K562 (cell line): ENCODE results near the gene APOC4. TPM values are rescaled to one million over a fixed set of nuclear protein-coding genes. Genes with fewer than 3 reads are reported as not detected.

ENCODE experiments used
- ATAC-seq: fragments of 200-7000 bp; cut with Tn5 transposase; 3 replicates; pipeline ENCODE4 v1.9.1; 2020; ENCODE audit warnings: moderate library complexity
- BruUV-seq: library from RNA; stranded (reverse); fragments of 400-500 nt; replicated peaks from 2 replicates; lab custom pipeline; 2021; lab: Mats Ljungman, UMichigan
- CTCF ChIA-PET: fragments of 300-600 bp; formaldehyde crosslinking; extraction: SDS; loops from one replicate; lab custom pipeline; 2021; ENCODE audit warnings: low intra/inter-chr PET ratio; lab: Yijun Ruan, JAX
- POLR2A ChIA-PET: fragments of 300-600, 350-650 bp; sonication (Branson Sonifier 250); formaldehyde crosslinking; extraction: SDS; loops from one replicate; lab custom pipeline; 2021; ENCODE audit warnings: antibody characterized with exemption, inconsistent platforms; lab: Yijun Ruan, JAX
- DNase-seq, 4 experiments: peaks; one replicate each; pipeline versions ENCODE4 v3.0.0 to v3.0.0-alpha.2; 2011 to 2018; ENCODE audit warnings: low spot score in 3 of 4, mixed read lengths in 3 of 4; ENCODE audit errors: extremely low read depth in 1 of 4
- FAIRE-seq: peaks from 2 replicates; lab custom pipeline; 2011; peaks lifted over from hg19 to GRCh38; lab: Jason Lieb, UNC
- H2AFZ ChIP-seq: 2 replicates; pipeline ENCODE4 v1.6.0; 2011; ENCODE audit warnings: low read depth, low read length, control low read depth, inconsistent platforms
- H3K27ac ChIP-seq: fragments of 200-600 bp; 3 replicates; pipeline ENCODE4 v1.8.0; 2011; ENCODE audit warnings: low read depth, mild to moderate bottlenecking, control low read depth, inconsistent platforms, low read length, moderate library complexity, mixed read lengths; ENCODE audit errors: extremely low read depth
- H3K27me3 ChIP-seq, 2 experiments: fragments of 300-600 bp in 1 of 2; 2 replicates in 1 of 2; 3 replicates in 1 of 2; pipeline versions ENCODE4 v1.6.0 to v1.8.0; 2011; ENCODE audit warnings: inconsistent platforms in 2 of 2, low read length in 2 of 2, mild to moderate bottlenecking in 1 of 2, mixed read lengths in 1 of 2, moderate library complexity in 1 of 2; ENCODE audit not compliant: control insufficient read depth in 2 of 2, insufficient read depth in 2 of 2
- H3K36me3 ChIP-seq: fragments of 300-600 bp; 3 replicates; pipeline ENCODE4 v1.8.0; 2011; ENCODE audit warnings: mild to moderate bottlenecking, low read length, inconsistent platforms; ENCODE audit not compliant: control insufficient read depth, insufficient read depth
- H3K4me1 ChIP-seq, 2 experiments: fragments of 200-600 bp in 1 of 2; replicated peaks in 1 of 2; 2 replicates in 1 of 2; 3 replicates in 1 of 2; pipeline versions ENCODE4 v1.5.1 to v1.8.0; 2011; ENCODE audit warnings: inconsistent platforms in 2 of 2, low read length in 2 of 2, mild to moderate bottlenecking in 1 of 2, mixed read lengths in 1 of 2, moderate library complexity in 1 of 2; ENCODE audit not compliant: control insufficient read depth in 2 of 2, insufficient read depth in 2 of 2
- H3K4me2 ChIP-seq: 2 replicates; pipeline ENCODE4 v1.6.1; 2011; ENCODE audit warnings: low read length, control low read depth, inconsistent platforms, mixed read lengths; ENCODE audit not compliant: insufficient read depth
- H3K4me3 ChIP-seq: fragments of 200-600 bp; sonication (generic), shearing (Covaris generic); 2 replicates; pipeline ENCODE4 v1.5.1; 2016; ENCODE audit warnings: control low read depth, inconsistent platforms
- H3K79me2 ChIP-seq: fragments of 200-600 bp; 3 replicates; pipeline ENCODE4 v1.8.0; 2011; ENCODE audit warnings: low read length, inconsistent platforms; ENCODE audit not compliant: control insufficient read depth, insufficient read depth
- H3K9ac ChIP-seq, 2 experiments: 2 replicates each; pipeline versions ENCODE4 v1.6.0 to v1.6.1; 2011; ENCODE audit warnings: low read depth in 2 of 2, low read length in 2 of 2, control low read depth in 1 of 2, inconsistent platforms in 1 of 2, mild to moderate bottlenecking in 1 of 2, mixed read lengths in 1 of 2; ENCODE audit not compliant: insufficient read depth in 1 of 2
- H3K9me1 ChIP-seq: one replicate; pipeline ENCODE4 v1.6.0; 2011; ENCODE audit warnings: inconsistent platforms, mild to moderate bottlenecking, low read length, moderate library complexity; ENCODE audit not compliant: control insufficient read depth, insufficient read depth
- H3K9me3 ChIP-seq: replicated peaks from 2 replicates; pipeline ENCODE4 v1.5.1; 2011; ENCODE audit warnings: low read depth, low read length, inconsistent platforms; ENCODE audit not compliant: control insufficient read depth, insufficient read depth
- H4K20me1 ChIP-seq: replicated peaks from 2 replicates; pipeline ENCODE4 v1.6.1; 2011; ENCODE audit warnings: low read length, inconsistent platforms, mixed read lengths; ENCODE audit not compliant: control insufficient read depth, insufficient read depth
- CAMTA2 ChIP-seq: fragments of 250-450 bp; sonication (Bioruptor Pico); conservative IDR thresholded peaks from 2 replicates; pipeline ENCODE4 v1.5.1; 2022
- NR4A1 ChIP-seq, 2 experiments: fragments of 250-450 bp in 1 of 2; fragments of 450-650 bp in 1 of 2; sonication (Bioruptor Pico) in 1 of 2; IDR thresholded peaks; 2 replicates each; pipeline versions ENCODE4 v1.4.0 to v1.6.1; 2016 to 2020; ENCODE audit warnings: mild to moderate bottlenecking in 2 of 2, missing compliant biosample characterization in 1 of 2, missing genetic modification characterization in 1 of 2, moderate library complexity in 1 of 2
- SIN3A ChIP-seq, 2 experiments: fragments of 150-350 bp in 1 of 2; IDR thresholded peaks; 2 replicates each; pipeline ENCODE4 v1.6.1; 2011 to 2016; ENCODE audit warnings: borderline replicate concordance in 2 of 2, low read depth in 2 of 2, low read length in 2 of 2, mild to moderate bottlenecking in 2 of 2, moderate library complexity in 2 of 2; ENCODE audit not compliant: control insufficient read depth in 1 of 2
- ZNF431 ChIP-seq: sonication (generic); formaldehyde crosslinking; IDR thresholded peaks from 2 replicates; pipeline ENCODE4 v1.8.0; 2022; ENCODE audit warnings: mild to moderate bottlenecking, missing genetic modification reagents
- WGBS: fragments of 100-300 bp; shearing (Covaris generic); methylation state at CpG from one replicate; pipeline ENCODE4 v1.1.6; 2016; ENCODE audit warnings: low coverage, mixed read lengths; ENCODE audit not compliant: insufficient coverage; ENCODE audit errors: missing lambda C conversion rate; 5-methylcytosine and 5-hydroxymethylcytosine counted together
- in situ Hi-C: fragments of 300-500 bp; cut with MboI; formaldehyde crosslinking; loops from 4 replicates; pipeline ENCODE4 v1.15.0; 2018; ENCODE audit warnings: inconsistent platforms, mixed read lengths
- intact Hi-C: fragments of 100-400 bp; cut with micrococcal nuclease; formaldehyde crosslinking; loops from 2 replicates; pipeline ENCODE4 v1.14.2; 2022
- polyA plus RNA-seq, 8 experiments: library from polyadenylated mRNA; depleted of rRNA in 4 of 8; stranded (reverse) in 5 of 8; unstranded in 3 of 8; fragments of >200 nt; fragmentation: Nextera tagmentation in 2 of 8; fragmentation: Illumina TruSeq in 1 of 8; extraction: Ambion mirVana in 2 of 8; extraction: Trizol in 1 of 8; gene quantifications; 2 replicates each; pipeline versions ENCODE4 v1.2.1 to v1.2.3, GENCODE V29; 2011 to 2014; ENCODE audit warnings: inconsistent platforms in 1 of 8, missing spikeins in 1 of 8
- total RNA-seq, 7 experiments: library from RNA; depleted of rRNA in 6 of 7; stranded (reverse); fragments of >200 nt in 6 of 7; fragmentation: Illumina TruSeq in 2 of 7; extraction: Trizol in 2 of 7; gene quantifications; 2 replicates each; pipeline versions ENCODE4 v1.2.1 to v1.2.3, GENCODE V29; 2011 to 2021; ENCODE audit warnings: low replicate concordance in 1 of 7
- TF ChIP-seq, protein P1 (sequence below): IDR thresholded peaks from 2 replicates; pipeline ENCODE4 v1.6.1; 2014; ENCODE audit warnings: antibody characterized with exemption
- TF ChIP-seq, protein P2 (sequence below): fragments of 250-450 bp; sonication (Bioruptor Pico); IDR thresholded peaks from 2 replicates; pipeline ENCODE4 v1.8.0; 2022; ENCODE audit warnings: inconsistent platforms, mild to moderate bottlenecking, moderate library complexity, borderline replicate concordance
- TF ChIP-seq, protein P3 (sequence below): fragments of 250-450 bp; sonication (Bioruptor Pico); IDR thresholded peaks from 2 replicates; pipeline ENCODE4 v1.9.0; 2021; ENCODE audit warnings: mild to moderate bottlenecking

APOC4 gene
- total and polyA plus RNA-seq, 9 of the 15 experiments (the other 6 are each of a cell fraction or from before 2014, with no cell fraction given) = 0.46 TPM; not detected in 8

DNA sequence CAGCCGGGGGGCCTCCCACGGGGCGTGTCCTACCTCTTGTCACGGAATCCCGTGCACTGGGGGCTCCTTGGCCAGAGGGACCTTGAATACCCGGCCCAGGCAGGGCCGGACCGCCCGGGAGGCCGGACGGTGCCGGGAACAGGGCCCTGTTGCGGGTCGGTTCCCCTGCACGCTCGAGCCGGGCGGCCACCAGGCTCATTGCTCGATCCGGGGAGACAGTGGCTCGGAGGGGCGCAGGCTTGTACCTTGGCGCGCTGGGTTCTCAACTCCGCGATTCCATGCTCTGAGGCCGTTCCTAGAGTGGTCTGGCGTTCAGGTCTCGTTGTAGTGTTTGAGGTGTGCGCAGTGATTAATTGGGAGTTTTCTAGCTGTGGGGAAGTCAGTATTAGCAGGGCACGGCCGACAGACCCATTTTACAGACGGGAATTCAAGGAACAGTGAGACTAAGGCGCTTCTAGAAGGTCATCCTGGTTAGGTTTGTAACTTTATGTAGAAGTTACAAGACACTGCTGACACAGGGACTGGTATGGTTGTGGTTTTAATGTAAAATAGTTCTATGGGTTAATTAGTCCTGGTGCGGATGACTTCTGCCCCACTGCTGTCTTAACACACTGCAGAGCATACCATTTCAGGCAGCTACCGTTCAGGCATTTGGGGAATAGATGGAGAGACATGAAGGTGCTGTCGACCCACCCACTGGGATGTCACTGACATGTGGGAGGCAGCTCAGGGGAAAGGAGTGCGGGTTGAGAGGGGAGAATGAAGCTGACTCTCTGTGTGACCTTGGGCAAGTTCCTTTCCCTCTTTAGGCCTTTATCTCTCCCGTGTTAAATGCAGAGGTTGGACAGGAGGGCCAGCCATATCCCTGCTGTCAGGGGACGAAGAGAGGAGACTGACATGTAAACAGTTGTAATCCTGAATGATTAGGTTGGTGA, 13.7 kb downstream of the APOC4 start (continued):
- TF ChIP-seq SIN3A (IDR thresholded peaks at IDR 0.05; ENCODE audit: borderline replicate concordance in 2 of 2, control insufficient read depth in 1 of 2, low read depth in 2 of 2, low read length in 2 of 2) (0 out of 4 replicates have a peak, but pooled peaks of 1 of the 2 experiments have one; percentile 25), ZNF431 (0 out of 2 replicates have a peak, but pooled peaks have one; percentile 15)

DNA sequence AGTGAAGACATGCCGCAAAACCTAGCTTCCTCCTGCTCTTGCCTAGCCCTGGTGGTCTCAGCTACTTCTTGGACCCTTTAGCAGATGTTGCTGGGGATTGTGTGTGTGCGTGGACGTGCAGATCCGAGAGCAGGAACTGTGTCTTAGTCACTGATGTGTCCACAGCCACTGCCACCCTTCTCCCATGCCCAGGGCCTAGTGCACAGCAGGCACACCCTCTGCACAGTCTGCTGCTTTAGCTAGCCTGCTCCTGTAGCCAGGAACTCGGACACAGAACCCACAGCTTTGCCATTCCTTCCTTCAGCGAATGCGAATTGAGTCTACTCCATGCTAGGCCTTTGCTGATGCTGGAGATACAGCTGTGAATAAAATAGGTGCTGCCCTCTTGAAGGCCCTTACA, 15.5 kb downstream of the APOC4 start:
- H3K27me3 ChIP-seq = no peaks in the 10 kb centered on the region
- peaks cover 16 to 24% of the 10 kb centered on the region in 2 experiments; a peak in 4 of 5 replicates for H3K4me1 ChIP-seq
- H3K36me3 ChIP-seq = peaks cover 47% of the 10 kb centered on the region; the same call in 2 of the 3 replicates
- peaks cover 72% of the 10 kb centered on the region for H3K79me2 ChIP-seq
- POLR2A ChIA-PET = interaction anchor here (0.6 to 1.7 kb wide), 7 partner anchors 14 to 1196 kb away, joined by 3 to 6 read pairs (median 3); partner anchors contain the start of genes RELB and TOMM40
- FAIRE-seq = no peak
- no peak overlapping the region for H2AFZ ChIP-seq
- no peaks in the 10 kb centered on the region for H3K9me3 ChIP-seq
- TF ChIP-seq, protein P1, sequence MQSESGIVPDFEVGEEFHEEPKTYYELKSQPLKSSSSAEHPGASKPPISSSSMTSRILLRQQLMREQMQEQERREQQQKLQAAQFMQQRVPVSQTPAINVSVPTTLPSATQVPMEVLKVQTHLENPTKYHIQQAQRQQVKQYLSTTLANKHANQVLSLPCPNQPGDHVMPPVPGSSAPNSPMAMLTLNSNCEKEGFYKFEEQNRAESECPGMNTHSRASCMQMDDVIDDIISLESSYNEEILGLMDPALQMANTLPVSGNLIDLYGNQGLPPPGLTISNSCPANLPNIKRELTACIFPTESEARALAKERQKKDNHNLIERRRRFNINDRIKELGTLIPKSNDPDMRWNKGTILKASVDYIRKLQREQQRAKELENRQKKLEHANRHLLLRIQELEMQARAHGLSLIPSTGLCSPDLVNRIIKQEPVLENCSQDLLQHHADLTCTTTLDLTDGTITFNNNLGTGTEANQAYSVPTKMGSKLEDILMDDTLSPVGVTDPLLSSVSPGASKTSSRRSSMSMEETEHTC = no peak
- TF ChIP-seq CAMTA2 (no peak), NR4A1 (CRISPR knock-in tag; IDR thresholded peaks at IDR 0.05) (no peak), NR4A1 (tag; IDR thresholded peaks at IDR 0.05) (no peak)
- TF ChIP-seq, protein P2, sequence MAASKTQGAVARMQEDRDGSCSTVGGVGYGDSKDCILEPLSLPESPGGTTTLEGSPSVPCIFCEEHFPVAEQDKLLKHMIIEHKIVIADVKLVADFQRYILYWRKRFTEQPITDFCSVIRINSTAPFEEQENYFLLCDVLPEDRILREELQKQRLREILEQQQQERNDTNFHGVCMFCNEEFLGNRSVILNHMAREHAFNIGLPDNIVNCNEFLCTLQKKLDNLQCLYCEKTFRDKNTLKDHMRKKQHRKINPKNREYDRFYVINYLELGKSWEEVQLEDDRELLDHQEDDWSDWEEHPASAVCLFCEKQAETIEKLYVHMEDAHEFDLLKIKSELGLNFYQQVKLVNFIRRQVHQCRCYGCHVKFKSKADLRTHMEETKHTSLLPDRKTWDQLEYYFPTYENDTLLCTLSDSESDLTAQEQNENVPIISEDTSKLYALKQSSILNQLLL (CRISPR knock-in tag) = no peak
- TF ChIP-seq, protein P3, sequence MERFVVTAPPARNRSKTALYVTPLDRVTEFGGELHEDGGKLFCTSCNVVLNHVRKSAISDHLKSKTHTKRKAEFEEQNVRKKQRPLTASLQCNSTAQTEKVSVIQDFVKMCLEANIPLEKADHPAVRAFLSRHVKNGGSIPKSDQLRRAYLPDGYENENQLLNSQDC (CRISPR knock-in tag) = no peak
- no peak for DNase-seq
- ATAC-seq = no peak
- peaks cover 24% of the 10 kb centered on the region for H4K20me1 ChIP-seq
- intact Hi-C loops = no loop called here
- WGBS = 78% methylated on average over 7 of the region's 7 CpGs
- H3K4me2 ChIP-seq = 0 out of 2 replicates have a peak overlapping the region, but pooled peaks have one; percentile 16
- H3K9ac ChIP-seq = peak overlapping the region in 1 of 2 experiments; percentile 85; a peak in 2 of 4 replicates
- in situ Hi-C loops = no loop called here
- CTCF ChIA-PET = no interaction called here
- no TSS peak for BruUV-seq
- peaks cover 9% of the 10 kb centered on the region for H3K9me1 ChIP-seq
- peak overlapping the region; percentile 12; the same call in 1 of the 3 replicates for H3K27ac ChIP-seq
- H3K4me3 ChIP-seq = no peak overlapping the region
